ENCODE results near the gene CCDC116.

CCDC116 gene

DNA sequence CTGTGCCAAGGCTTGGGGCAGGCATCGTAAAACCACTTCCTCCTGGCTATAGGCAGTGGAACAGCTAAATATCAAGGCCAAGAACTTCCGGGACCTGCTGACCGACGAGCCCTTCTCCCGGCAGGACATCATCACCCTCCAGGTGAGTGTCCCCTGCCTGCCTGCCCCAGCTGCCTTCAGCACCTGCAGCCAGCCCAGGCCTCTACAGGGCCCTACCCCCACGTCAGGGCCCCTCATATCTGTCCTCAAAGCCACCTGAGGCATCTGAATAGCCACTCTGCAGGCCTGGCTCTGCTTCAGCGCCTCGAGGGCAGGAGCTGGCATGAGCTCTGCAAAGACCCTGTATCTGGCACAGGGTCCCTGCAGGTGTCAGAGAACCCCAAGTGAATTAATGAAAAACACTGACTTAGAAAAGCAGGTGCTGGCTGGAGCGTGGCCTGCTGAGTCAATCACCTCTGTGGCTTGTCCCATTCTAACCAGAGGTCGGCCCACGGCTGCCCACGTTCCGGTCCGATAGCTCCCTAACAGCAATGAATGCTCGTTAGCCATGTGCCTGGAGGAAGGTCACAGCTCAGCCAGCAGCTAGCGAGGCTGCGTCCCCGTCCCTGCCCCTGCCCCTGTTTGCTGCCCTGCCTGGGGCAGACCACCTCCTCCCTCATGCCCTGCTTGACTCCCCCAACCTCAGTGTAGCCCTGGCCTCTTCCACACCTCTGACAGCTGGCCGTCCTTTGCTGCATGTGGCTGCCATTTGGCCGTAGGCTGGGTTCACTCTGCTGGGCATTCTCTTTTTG, 50.0 kb downstream of the CCDC116 start:
- DNase-seq, result no peak

DNA sequence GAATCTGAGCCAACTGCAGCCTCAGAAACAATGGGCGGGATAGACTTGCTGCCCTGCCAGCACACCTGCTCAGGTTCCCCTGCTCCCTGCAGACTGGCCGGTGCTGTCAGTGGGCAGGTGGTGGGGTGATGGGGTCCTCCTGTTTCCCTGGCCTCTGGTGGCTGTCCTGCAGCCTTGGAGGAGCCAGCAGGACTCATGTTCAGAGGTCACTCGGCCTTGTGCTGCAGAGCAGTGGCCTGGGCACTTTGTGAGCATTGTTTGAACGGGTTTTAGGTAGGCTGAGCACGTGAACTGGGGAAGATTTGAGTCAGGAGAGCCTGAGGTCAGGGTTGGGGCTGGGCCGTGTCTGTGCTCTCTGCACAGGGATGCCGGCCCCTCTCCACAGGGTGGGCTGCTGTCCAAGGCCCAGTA, 50.8 kb downstream of the CCDC116 start:
- no peak for DNase-seq

DNA sequence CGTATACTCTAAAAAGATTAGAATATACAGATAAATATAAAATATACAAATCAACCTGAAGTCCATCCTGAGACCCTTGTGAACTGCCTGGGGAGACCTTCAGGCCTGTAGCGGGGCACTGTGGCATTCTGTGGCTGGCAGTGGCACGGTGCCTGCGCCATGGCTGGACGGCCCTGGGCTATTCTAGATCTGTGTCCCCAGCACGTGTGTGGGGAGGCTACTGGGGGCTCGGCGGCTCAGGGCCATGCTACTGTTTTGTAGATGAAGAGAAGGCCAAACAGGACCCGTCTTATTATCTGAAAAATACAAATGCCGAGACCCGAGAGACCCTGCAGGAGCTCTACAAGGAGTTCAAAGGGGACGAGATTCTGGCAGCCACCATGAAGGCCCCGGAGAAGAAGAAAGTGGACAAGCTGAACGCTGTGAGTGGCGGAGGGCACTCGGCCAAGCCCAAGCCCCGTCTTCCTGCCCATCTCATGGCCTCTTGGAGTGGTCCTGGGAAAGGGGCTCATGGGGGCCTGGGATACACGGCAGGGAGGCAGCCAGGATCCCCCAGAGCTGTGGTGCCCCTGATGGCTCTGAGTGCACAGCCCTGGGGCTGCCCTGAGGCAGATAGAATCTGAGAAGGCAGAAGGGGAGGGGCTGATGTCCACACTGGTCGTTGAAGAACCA, 52.1 kb downstream of the CCDC116 start:
- no peak for DNase-seq

DNA sequence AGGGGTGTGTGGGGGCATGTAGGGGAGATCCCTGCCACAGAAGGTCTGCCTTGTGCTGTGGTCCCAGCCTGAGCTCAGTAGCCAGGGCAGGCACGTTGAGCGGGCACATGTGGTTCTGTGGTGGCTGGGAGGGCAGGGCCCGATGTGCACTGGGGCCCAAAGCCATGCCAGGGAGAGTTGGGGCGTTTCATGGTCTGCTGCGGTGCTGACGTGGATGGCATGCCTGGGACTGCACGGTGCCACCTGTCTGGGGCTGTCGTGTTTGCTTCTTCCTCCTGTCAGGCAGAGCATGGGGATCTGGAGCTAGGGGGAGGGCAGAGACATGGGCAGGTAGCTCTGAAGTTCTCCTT, 52.6 kb downstream of the CCDC116 start:
- DNase-seq, result no peak

DNA sequence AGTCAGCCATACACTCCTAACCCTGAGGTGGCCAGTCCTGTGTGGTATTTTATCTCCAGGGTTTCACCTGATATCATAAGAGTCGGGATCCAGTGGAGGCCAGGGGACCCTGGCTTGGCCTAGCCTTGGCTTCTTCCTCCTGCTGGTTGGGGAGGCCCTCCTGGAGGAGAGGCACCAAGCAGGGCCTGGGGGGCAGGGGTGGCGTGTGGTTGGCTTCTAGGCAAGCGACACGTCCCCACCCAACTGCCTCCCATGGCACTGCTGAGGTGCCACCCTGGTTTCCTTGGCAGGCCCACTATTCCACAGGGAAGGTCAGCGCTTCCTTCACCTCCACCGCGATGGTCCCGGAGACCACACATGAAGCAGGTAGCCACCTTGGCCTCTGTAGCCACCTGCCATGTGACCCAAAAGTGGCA, 53.6 kb downstream of the CCDC116 start:
- no peak for DNase-seq

All from activated CD4-positive, CD25-positive, alpha-beta regulatory T cell (primary cell).